Activated CD8-positive, alpha-beta T cell treated with anti-CD3 and anti-CD28 coated beads for 36 hours (primary cell): Measurements from ENCODE around the gene ATP6V1F. TPM values are rescaled to one million over a fixed set of nuclear protein-coding genes. Genes with fewer than 3 reads are reported as not detected.
"Not testable (repeated sequence)": the region's sequence is repeated elsewhere in the genome, so short reads cannot be mapped to it uniquely, and the experiment has no call there.

Experiments
- ATAC-seq: fragments of 200-7000 bp; cut with Tn5 transposase; one replicate; pipeline ENCODE4 v1.10.0; 2021; ENCODE audit warnings: mild to moderate bottlenecking, moderate library complexity
- CTCF ChIA-PET: fragments of 350-600 bp; sonication (Branson Sonifier 250); formaldehyde crosslinking; loops from one replicate; lab custom pipeline; 2021; ENCODE audit warnings: antibody characterized with exemption; lab: Charles Lee
- POLR2A ChIA-PET: fragments of 350-600 bp; sonication (Branson Sonifier 250); formaldehyde crosslinking; loops from one replicate; lab custom pipeline; 2021; ENCODE audit warnings: antibody characterized with exemption; lab: Charles Lee
- DNase-seq: peaks from one replicate; pipeline ENCODE4 v3.0.0-alpha.2; 2020
- H3K27ac Mint-ChIP-seq: one replicate; pipeline ENCODE4 v1.8.0; 2021; ENCODE audit warnings: mild to moderate bottlenecking, mixed read lengths
- H3K27me3 Mint-ChIP-seq: one replicate; pipeline ENCODE4 v1.8.0; 2021; ENCODE audit warnings: mixed read lengths
- H3K36me3 Mint-ChIP-seq: one replicate; pipeline ENCODE4 v1.8.0; 2021; ENCODE audit warnings: low read depth, mixed read lengths
- H3K4me1 Mint-ChIP-seq: one replicate; pipeline ENCODE4 v1.8.0; 2021; ENCODE audit warnings: low read depth, mixed read lengths
- H3K4me3 Mint-ChIP-seq: one replicate; pipeline ENCODE4 v1.8.0; 2021; ENCODE audit warnings: mild to moderate bottlenecking, moderate library complexity, mixed read lengths
- H3K9me3 Mint-ChIP-seq: one replicate; pipeline ENCODE4 v1.8.0; 2021; ENCODE audit warnings: mixed read lengths
- intact Hi-C: fragments of 100-400 bp; cut with micrococcal nuclease; formaldehyde crosslinking; loops from one replicate; pipeline ENCODE4 v1.10.0; 2022
- total RNA-seq, 2 experiments: library from RNA; stranded (reverse); gene quantifications; one replicate each; pipeline ENCODE4 v1.2.3, GENCODE V29; 2021
- TF ChIP-seq, protein P1 (sequence below): fragments of 200-600 bp; IDR thresholded peaks from one replicate; pipeline ENCODE4 v1.8.0; 2022; ENCODE audit warnings: antibody characterized with exemption, mild to moderate bottlenecking

ATP6V1F gene
- total RNA-seq, 2 experiments from 2014 or later = 109 to 113 TPM

GRCh38 chr7:128910569-128910945, 47.9 kb downstream of the ATP6V1F start, which contains the start of gene KCP:
TSS of gene KCP (minus strand) at chr7:128910709. CDS start at chr7:128910676, 33 bp downstream.
- ChIA-PET POLR2A (no interaction called here), CTCF (interaction anchor here (2.3 kb wide), 1 partner anchor 181 kb away, joined by 13 read pairs; no protein-coding TSS in a partner anchor)
- H3K27me3 Mint-ChIP-seq = peaks cover 42% of the 10 kb centered on the region
- peaks cover 6% of the 10 kb centered on the region for H3K4me1 Mint-ChIP-seq
- TF ChIP-seq, protein P1, sequence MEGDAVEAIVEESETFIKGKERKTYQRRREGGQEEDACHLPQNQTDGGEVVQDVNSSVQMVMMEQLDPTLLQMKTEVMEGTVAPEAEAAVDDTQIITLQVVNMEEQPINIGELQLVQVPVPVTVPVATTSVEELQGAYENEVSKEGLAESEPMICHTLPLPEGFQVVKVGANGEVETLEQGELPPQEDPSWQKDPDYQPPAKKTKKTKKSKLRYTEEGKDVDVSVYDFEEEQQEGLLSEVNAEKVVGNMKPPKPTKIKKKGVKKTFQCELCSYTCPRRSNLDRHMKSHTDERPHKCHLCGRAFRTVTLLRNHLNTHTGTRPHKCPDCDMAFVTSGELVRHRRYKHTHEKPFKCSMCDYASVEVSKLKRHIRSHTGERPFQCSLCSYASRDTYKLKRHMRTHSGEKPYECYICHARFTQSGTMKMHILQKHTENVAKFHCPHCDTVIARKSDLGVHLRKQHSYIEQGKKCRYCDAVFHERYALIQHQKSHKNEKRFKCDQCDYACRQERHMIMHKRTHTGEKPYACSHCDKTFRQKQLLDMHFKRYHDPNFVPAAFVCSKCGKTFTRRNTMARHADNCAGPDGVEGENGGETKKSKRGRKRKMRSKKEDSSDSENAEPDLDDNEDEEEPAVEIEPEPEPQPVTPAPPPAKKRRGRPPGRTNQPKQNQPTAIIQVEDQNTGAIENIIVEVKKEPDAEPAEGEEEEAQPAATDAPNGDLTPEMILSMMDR = no peak
- ATAC-seq (no peak), DNase-seq (no peak)
- H3K9me3 Mint-ChIP-seq = no peaks in the 10 kb centered on the region
- intact Hi-C loops = no loop called here
- no peak within 1 kb of the TSS for H3K27ac Mint-ChIP-seq
- H3K36me3 Mint-ChIP-seq = no peaks in the 10 kb centered on the region
- H3K4me3 Mint-ChIP-seq = no peak within 1 kb of the TSS

- Mint-ChIP-seq H3K9me3 (no peaks in the 10 kb centered on the region), H3K4me3 (no peak overlapping the region), H3K36me3 (no peaks in the 10 kb centered on the region), H3K27ac (no peak overlapping the region), H3K4me1 (peaks cover 6% of the 10 kb centered on the region), H3K27me3 (peaks cover 39% of the 10 kb centered on the region)
- CTCF ChIA-PET = interaction anchor here (0.7 to 2.3 kb wide), 4 partner anchors 8 to 252 kb away, joined by 3 to 13 read pairs (median 4); no protein-coding TSS in a partner anchor
- TF ChIP-seq, protein P1 = no peak
- ATAC-seq = no peak
- intact Hi-C loops = no loop called here
- POLR2A ChIA-PET = no interaction called here
- no peak for DNase-seq
Measured at GRCh38 chr7:128911423-128912031, 48.9 kb downstream of the ATP6V1F start.

DNA sequence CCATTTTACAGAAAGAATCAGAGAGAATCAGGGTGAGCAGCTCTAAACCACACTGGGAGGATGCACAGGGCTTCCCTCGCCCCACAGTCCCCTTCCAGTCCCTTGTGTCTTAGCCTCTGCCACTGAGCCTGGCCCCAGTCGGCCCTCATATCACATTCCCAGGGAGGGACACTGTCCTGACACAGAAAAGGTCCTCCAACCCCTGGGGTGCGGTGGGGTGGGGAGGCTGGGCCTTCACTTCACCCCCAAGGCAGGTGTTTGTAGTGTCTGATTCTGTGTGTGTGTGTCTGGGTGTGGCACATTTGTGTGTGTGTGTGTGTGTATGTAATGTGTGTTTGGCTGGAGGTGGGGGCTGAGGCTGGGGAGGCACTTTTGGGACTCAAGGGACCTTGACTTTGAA, 49.6 kb downstream of the ATP6V1F start:
- no peak for ATAC-seq
- no peaks in the 10 kb centered on the region for H3K36me3 Mint-ChIP-seq
- TF ChIP-seq, protein P1 = no peak
- intact Hi-C loops = no loop called here
- H3K27me3 Mint-ChIP-seq = peaks cover 46% of the 10 kb centered on the region
- DNase-seq = no peak
- ChIA-PET POLR2A (no interaction called here), CTCF (interaction anchor here (1.5 kb wide), 1 partner anchor 9 kb away, joined by 4 read pairs; no protein-coding TSS in a partner anchor)
- no peaks in the 10 kb centered on the region for H3K9me3 Mint-ChIP-seq
- no peak overlapping the region for H3K27ac Mint-ChIP-seq
- H3K4me3 Mint-ChIP-seq = no peak overlapping the region
- H3K4me1 Mint-ChIP-seq = peaks cover 6% of the 10 kb centered on the region

GRCh38 chr7:128912709-128913495, 50.2 kb downstream of the ATP6V1F start:
- H3K27ac Mint-ChIP-seq, POLR2A ChIA-PET, ATAC-seq, H3K4me1 Mint-ChIP-seq, H3K9me3 Mint-ChIP-seq, DNase-seq, H3K4me3 Mint-ChIP-seq, H3K36me3 Mint-ChIP-seq, intact Hi-C loops: not testable (repeated sequence)
- H3K27me3 Mint-ChIP-seq = peaks cover 42% of the 10 kb centered on the region
- CTCF ChIA-PET = interaction anchor here (1.5 kb wide), 1 partner anchor 10 kb away, joined by 4 read pairs; no protein-coding TSS in a partner anchor

GRCh38 chr7:128913870-128914565, 51.4 kb downstream of the ATP6V1F start:
- ChIA-PET CTCF (interaction anchor here (0.9 to 1.4 kb wide), 2 partner anchors 17 to 177 kb away, joined by 3 to 10 read pairs; no protein-coding TSS in a partner anchor), POLR2A (no interaction called here)
- no peak overlapping the region for H3K4me3 Mint-ChIP-seq
- DNase-seq = no peak
- H3K4me1 Mint-ChIP-seq = peaks cover 6% of the 10 kb centered on the region
- intact Hi-C loops = no loop called here
- H3K27me3 Mint-ChIP-seq = peaks cover 37% of the 10 kb centered on the region
- no peak for ATAC-seq
- TF ChIP-seq, protein P1 = no peak
- H3K9me3 Mint-ChIP-seq = no peaks in the 10 kb centered on the region
- H3K36me3 Mint-ChIP-seq = no peaks in the 10 kb centered on the region
- no peak overlapping the region for H3K27ac Mint-ChIP-seq
